Measurements from ENCODE around the gene MDK.

MDK gene

DNA sequence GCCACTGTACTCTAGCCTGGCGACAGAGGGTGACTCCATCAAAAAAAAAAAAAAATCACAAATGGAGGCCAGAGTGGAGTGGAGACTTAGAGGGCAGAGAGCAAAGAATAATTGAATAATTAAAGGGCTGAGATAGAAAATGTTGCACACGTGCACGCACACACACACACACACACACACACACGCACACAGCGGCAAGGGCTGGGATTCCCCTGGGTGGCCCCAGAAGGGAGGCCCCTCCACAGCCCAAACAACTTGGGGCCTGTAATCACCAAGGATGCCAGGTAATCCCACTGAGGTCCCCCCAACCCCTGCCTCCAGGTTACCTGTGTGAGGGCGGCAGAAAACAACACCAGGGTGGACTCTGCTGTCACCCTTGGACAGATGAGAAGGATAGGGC, 46.2 kb upstream of the MDK start:
- no peak overlapping the region for H3K4me3 ChIP-seq (ENCODE audit: low read depth, low read length)
- DNase-seq: no peak
- no peak for TF ChIP-seq CTCF (IDR thresholded peaks at IDR 0.05; ENCODE audit: low read depth, low read length)
- no peaks in the 10 kb centered on the region for H3K36me3 ChIP-seq
- H3K27ac ChIP-seq: no peak overlapping the region
- no peaks in the 10 kb centered on the region for H3K27me3 ChIP-seq (ENCODE audit: insufficient read depth, low read depth, severe bottlenecking)
- H3K9me3 ChIP-seq (ENCODE audit: severe bottlenecking): no peaks in the 10 kb centered on the region

DNA sequence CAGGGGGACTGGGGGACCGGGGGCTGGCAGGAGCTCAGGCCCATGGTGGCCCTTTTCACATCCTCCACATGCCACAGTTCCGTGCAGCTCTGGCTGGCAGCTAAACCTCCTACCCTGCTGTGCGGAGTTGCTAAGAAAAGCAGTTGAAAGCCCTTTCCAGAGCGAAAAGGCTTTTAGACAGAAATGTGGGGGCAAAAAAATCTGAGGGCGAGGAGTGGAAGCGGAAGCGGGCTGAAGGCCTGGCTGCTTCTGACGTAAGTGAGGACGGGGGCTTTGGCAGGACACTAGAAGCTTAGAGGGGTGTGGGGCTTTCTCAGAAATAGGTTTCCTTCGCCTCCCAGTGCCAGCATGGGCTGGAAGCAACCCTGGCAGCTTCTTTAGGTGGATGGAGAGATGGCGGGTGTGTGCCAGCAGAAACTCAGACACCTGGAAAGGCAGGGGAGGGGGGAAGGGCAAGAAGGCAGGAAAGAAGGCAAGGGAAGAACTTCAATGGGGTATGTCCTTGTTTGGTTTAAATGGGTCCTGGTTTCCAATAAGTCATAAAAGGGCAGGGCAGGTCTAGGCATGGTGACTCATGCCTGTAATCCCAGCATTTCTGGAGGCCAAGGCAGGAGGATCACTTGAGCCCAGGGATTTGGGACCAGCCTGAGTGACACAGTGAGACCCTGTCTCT, 45.4 kb upstream of the MDK start:
- no peak overlapping the region for H3K27ac ChIP-seq
- H3K27me3 ChIP-seq (ENCODE audit: insufficient read depth, low read depth, severe bottlenecking): no peaks in the 10 kb centered on the region
- H3K4me3 ChIP-seq (ENCODE audit: low read depth, low read length): no peak overlapping the region
- no peak for DNase-seq
- H3K36me3 ChIP-seq: no peaks in the 10 kb centered on the region
- no peaks in the 10 kb centered on the region for H3K9me3 ChIP-seq (ENCODE audit: severe bottlenecking)
- no peak for TF ChIP-seq CTCF (IDR thresholded peaks at IDR 0.05; ENCODE audit: low read depth, low read length)

- Histone ChIP-seq H3K27me3 (ENCODE audit: insufficient read depth, low read depth, severe bottlenecking) (no peaks in the 10 kb centered on the region), H3K9me3 (ENCODE audit: severe bottlenecking) (no peaks in the 10 kb centered on the region), H3K4me3 (ENCODE audit: low read depth, low read length) (no peak overlapping the region), H3K27ac (no peak overlapping the region), H3K36me3 (no peaks in the 10 kb centered on the region)
- no peak for DNase-seq
- no peak for TF ChIP-seq CTCF (IDR thresholded peaks at IDR 0.05; ENCODE audit: low read depth, low read length)
Measured at GRCh38 chr11:46336563-46337180, 44.8 kb upstream of the MDK start.

- H3K27me3 ChIP-seq (ENCODE audit: insufficient read depth, low read depth, severe bottlenecking): no peaks in the 10 kb centered on the region
- TF ChIP-seq CTCF (IDR thresholded peaks at IDR 0.05; ENCODE audit: low read depth, low read length): no peak
- DNase-seq: no peak
- no peaks in the 10 kb centered on the region for H3K36me3 ChIP-seq
- H3K27ac ChIP-seq: no peak overlapping the region
- H3K4me3 ChIP-seq (ENCODE audit: low read depth, low read length): no peak overlapping the region
- H3K9me3 ChIP-seq (ENCODE audit: severe bottlenecking): no peaks in the 10 kb centered on the region
Measured at GRCh38 chr11:46337626-46338345, 43.7 kb upstream of the MDK start.

GRCh38 chr11:46338636-46338987, 42.9 kb upstream of the MDK start:
- no peak overlapping the region for H3K27ac ChIP-seq
- H3K36me3 ChIP-seq: no peaks in the 10 kb centered on the region
- no peak overlapping the region for H3K4me3 ChIP-seq (ENCODE audit: low read depth, low read length)
- no peaks in the 10 kb centered on the region for H3K27me3 ChIP-seq (ENCODE audit: insufficient read depth, low read depth, severe bottlenecking)
- no peaks in the 10 kb centered on the region for H3K9me3 ChIP-seq (ENCODE audit: severe bottlenecking)
- no peak for DNase-seq
- no peak for TF ChIP-seq CTCF (IDR thresholded peaks at IDR 0.05; ENCODE audit: low read depth, low read length)

All from WERI-Rb-1 (cell line).